Heart left ventricle (tissue), 16 donors: ENCODE results near the gene SAP30. TPM values are rescaled to one million over a fixed set of nuclear protein-coding genes. Genes with fewer than 3 reads are reported as not detected.

ENCODE experiments used
- ATAC-seq, 4 donors: fragments of 200-7000 bp; cut with Tn5 transposase; one replicate each; pipeline ENCODE4 v1.9.1; 2020 to 2022; ENCODE audit warnings: moderate library complexity in 4 of 4, mild to moderate bottlenecking in 3 of 4, moderate number of reproducible peaks in 1 of 4
- DNase-seq, 5 donors: peaks; one replicate each; pipeline ENCODE4 v3.0.0-alpha.2; 2020
- H3K27ac ChIP-seq, 12 donors: fragments of 200-600 bp; sonication (generic) in 4 of 12; one replicate each; pipeline versions ENCODE4 v1.5.0 to v1.8.0; 2016 to 2022; ENCODE audit warnings: mild to moderate bottlenecking in 2 of 12
- H3K27me3 ChIP-seq, 9 donors: fragments of 200-600 bp; sonication (generic) in 2 of 9; one replicate each; pipeline versions ENCODE4 v1.5.1 to v1.8.0; 2016 to 2022; ENCODE audit warnings: mild to moderate bottlenecking in 3 of 9
- H3K36me3 ChIP-seq, 9 donors: fragments of 200-600 bp; sonication (generic) in 2 of 9; one replicate each; pipeline versions ENCODE4 v1.5.0 to v1.8.0; 2018 to 2022; ENCODE audit warnings: mild to moderate bottlenecking in 2 of 9
- H3K4me1 ChIP-seq, 12 donors: fragments of 200-600 bp; sonication (generic) in 4 of 12; one replicate each; pipeline versions ENCODE4 v1.5.0 to v1.8.0; 2016 to 2022; ENCODE audit warnings: mild to moderate bottlenecking in 3 of 12
- H3K4me3 ChIP-seq, 12 donors: fragments of 200-600 bp; sonication (generic) in 4 of 12; one replicate each; pipeline versions ENCODE4 v1.5.0 to v1.8.0; 2017 to 2022; ENCODE audit warnings: mild to moderate bottlenecking in 9 of 12, moderate library complexity in 4 of 12
- H3K9me3 ChIP-seq, 12 donors: fragments of 200-600 bp; sonication (generic) in 4 of 12; one replicate each; pipeline versions ENCODE4 v1.5.0 to v1.8.0; 2016 to 2022; ENCODE audit warnings: mild to moderate bottlenecking in 1 of 12
- CTCF ChIP-seq, 12 donors: fragments of 200-600 bp; sonication (generic) in 4 of 12; IDR thresholded peaks; one replicate each; pipeline versions ENCODE4 v1.5.0 to v1.8.0; 2018 to 2022; ENCODE audit warnings: antibody characterized with exemption in 12 of 12, mild to moderate bottlenecking in 5 of 12
- POLR2A ChIP-seq, 2 donors: fragments of 450-650 bp; IDR thresholded peaks; one replicate each; pipeline ENCODE4 v1.6.1; 2017; ENCODE audit warnings: antibody characterized with exemption in 2 of 2, mild to moderate bottlenecking in 2 of 2, moderate library complexity in 2 of 2
- WGBS, 4 donors: extraction: QIAGEN DNeasy Blood & Tissue Kit in 2 of 4; methylation state at CpG; one replicate each; pipeline versions ENCODE4 v1.1.5 to v1.1.7; 2013 to 2018; 5-methylcytosine and 5-hydroxymethylcytosine counted together
- intact Hi-C, 10 donors: fragments of 100-400 bp; cut with DNase I; formaldehyde crosslinking; loops; one replicate each; pipeline versions ENCODE4 v1.11.1 to v1.14.2; 2022
- polyA plus RNA-seq, 2 donors: library from polyadenylated mRNA; stranded (reverse); fragments of 200-250 nt; gene quantifications; one replicate each; pipeline ENCODE4 v1.2.3, GENCODE V29; 2013
- total RNA-seq, 9 donors: library from RNA; depleted of rRNA in 2 of 9; stranded (reverse); fragments of >200 nt in 2 of 9; fragmentation: NEBNext Ultra II Directional in 3 of 9; extraction: Animal tissue kit (Norgen Biotek cat#: 25700) in 3 of 9; gene quantifications; one replicate each; pipeline versions ENCODE4 v1.1.0 to v1.2.4, GENCODE V29; 2016 to 2023
- donor health status: ischemic (EF 13 %, LVEDD 7.1; RV severe dilation, severe dysfunction).
- donor health status: healthy with polysubstance abuse.
- donor health status: DM: no; HTN: yes; CAD: no.
- donor health status: DM: no; HTN: no; CAD: no.
- donor health status: ischemic (EF 25% LVEDD 6.9; RV normal size, moderate dysfunction).
- donor health status: ischemic (EF 25% LVEDD 5.7; RV mildly dilated, moderate dysfunction).
- donor health status: healthy.
- donor health status: DM: yes; HTN: yes; CAD: no.
- donor health status: ischemic (EF 35%, LVEDD 5.7; RV mildly dilated, moderate dysfunction).
- donor health status: nonischemic (EF 11% LVEDD 7.7; RV severe dilation, severe dysfunction).
- donor health status: DM: yes; HTN: yes; CAD: no.
- donor health status: PGD.
- donor health status: ischemic (EF 29% LVEDD 5.4; RV normal size, mild dysfunction).
- donor health status: nonischemic (EF 23%, LVEDD 6.1; RV moderate dilation, normal function).

SAP30 gene
- total and polyA plus RNA-seq, 11 donors = 9.8 to 29.1 (median 15.1) TPM

GRCh38 chr4:173343832-173344397, 26.8 kb upstream of the SAP30 start:
- Histone ChIP-seq H3K27me3 (no peaks in the 10 kb centered on the region), H3K4me1 (no peaks in the 10 kb centered on the region), H3K27ac (peak overlapping the region in 6 of 12 donors; percentile 9 to 45 (median 28)), H3K4me3 (no peak overlapping the region), H3K9me3 (no peaks in the 10 kb centered on the region), H3K36me3 (no peaks in the 10 kb centered on the region)
- DNase-seq (no peak), ATAC-seq (peak in 1 of 4 donors; percentile 52)
- WGBS, 4 donors = 71 to 78% (median 75%) methylated on average over 3 of the region's 3 CpGs
- TF ChIP-seq CTCF (IDR thresholded peaks at IDR 0.05) = no peak
- no peak for TF ChIP-seq POLR2A (IDR thresholded peaks at IDR 0.05)
- intact Hi-C loops = no loop called here

GRCh38 chr4:173345648-173346047, 25.1 kb upstream of the SAP30 start:
- TF ChIP-seq CTCF (IDR thresholded peaks at IDR 0.05) = no peak
- TF ChIP-seq POLR2A (IDR thresholded peaks at IDR 0.05) = no peak
- Histone ChIP-seq H3K4me1 (no peaks in the 10 kb centered on the region), H3K27ac (no peak overlapping the region), H3K9me3 (no peaks in the 10 kb centered on the region), H3K27me3 (no peaks in the 10 kb centered on the region), H3K4me3 (no peak overlapping the region), H3K36me3 (no peaks in the 10 kb centered on the region)
- intact Hi-C loops = no loop called here
- ATAC-seq (no peak), DNase-seq (no peak)
- 60 to 77% (median 72%) methylated on average over 2 of the region's 2 CpGs for WGBS, 4 donors

- intact Hi-C loops = no loop called here
- no peaks in the 10 kb centered on the region for H3K36me3 ChIP-seq
- no peak for ATAC-seq
Measured at GRCh38 chr4:173346074-173346473, 24.7 kb upstream of the SAP30 start.

GRCh38 chr4:173347467-173347866, 23.3 kb upstream of the SAP30 start:
- Histone ChIP-seq H3K9me3 (no peaks in the 10 kb centered on the region), H3K27me3 (no peaks in the 10 kb centered on the region), H3K36me3 (no peaks in the 10 kb centered on the region), H3K4me1 (no peaks in the 10 kb centered on the region), H3K4me3 (no peak overlapping the region), H3K27ac (no peak overlapping the region)
- no peak for DNase-seq
- intact Hi-C loops = no loop called here
- WGBS, 4 donors = 90 to 100% (median 99%) methylated on average over 1 of the region's 1 CpG
- no peak for TF ChIP-seq POLR2A (IDR thresholded peaks at IDR 0.05)
- TF ChIP-seq CTCF (IDR thresholded peaks at IDR 0.05) = no peak
- ATAC-seq = no peak

More at GRCh38 chr4:173346074-173346473, 24.7 kb upstream of the SAP30 start:
- no peaks in the 10 kb centered on the region for H3K4me1 ChIP-seq
- H3K27ac ChIP-seq = no peak overlapping the region
- 45 to 90% (median 85%) methylated on average over 2 of the region's 2 CpGs for WGBS, 4 donors
- H3K4me3 ChIP-seq = no peak overlapping the region
- TF ChIP-seq CTCF (IDR thresholded peaks at IDR 0.05) = no peak
- TF ChIP-seq POLR2A (IDR thresholded peaks at IDR 0.05) = no peak
- H3K9me3 ChIP-seq = no peaks in the 10 kb centered on the region
- H3K27me3 ChIP-seq = no peaks in the 10 kb centered on the region
- DNase-seq = no peak
